GM23338 (cell line): ENCODE results near the gene SLC20A1. TPM values are rescaled to one million over a fixed set of nuclear protein-coding genes. Genes with fewer than 3 reads are reported as not detected.

Experiments used
- ATAC-seq: fragments of 200-7000 bp; cut with Tn5 transposase; 3 replicates; pipeline ENCODE4 v1.9.1; 2020
- DNase-seq: peaks from one replicate; pipeline ENCODE4 v3.0.0-alpha.2; 2015; ENCODE audit warnings: low spot score
- H2AFZ ChIP-seq: fragments of 200-600 bp; sonication (generic); 2 replicates; pipeline ENCODE4 v1.8.0; 2016; ENCODE audit warnings: antibody characterized with exemption, mild to moderate bottlenecking, moderate library complexity
- H3F3A ChIP-seq: fragments of 200-600 bp; sonication (generic); replicated peaks from 2 replicates; pipeline ENCODE4 v1.8.0; 2017; ENCODE audit warnings: antibody characterized with exemption, mixed run types, low read depth
- H3K27ac ChIP-seq: fragments of 200-600 bp; sonication (generic); 2 replicates; pipeline ENCODE4 v1.6.1; 2016; ENCODE audit warnings: low read depth
- H3K27me3 ChIP-seq: fragments of 200-600 bp; sonication (generic); 2 replicates; pipeline ENCODE4 v1.8.0; 2016; ENCODE audit warnings: mild to moderate bottlenecking, mixed run types, moderate library complexity; ENCODE audit not compliant: insufficient read depth
- H3K36me3 ChIP-seq: fragments of 200-600 bp; sonication (generic); 2 replicates; pipeline ENCODE4 v1.8.0; 2016; ENCODE audit warnings: mild to moderate bottlenecking; ENCODE audit not compliant: insufficient read depth
- H3K4me1 ChIP-seq: fragments of 200-600 bp; sonication (generic); 2 replicates; pipeline ENCODE4 v1.8.0; 2016; ENCODE audit warnings: mild to moderate bottlenecking, moderate library complexity; ENCODE audit not compliant: insufficient read depth
- H3K4me2 ChIP-seq: fragments of 200-600 bp; sonication (generic); 2 replicates; pipeline ENCODE4 v1.7.1; 2017; ENCODE audit warnings: mixed run types
- H3K4me3 ChIP-seq: fragments of 200-600 bp; sonication (generic); 2 replicates; pipeline ENCODE4 v1.6.1; 2016; ENCODE audit warnings: mixed run types
- H3K79me2 ChIP-seq: fragments of 200-600 bp; sonication (generic); replicated peaks from 2 replicates; pipeline ENCODE4 v1.8.0; 2017; ENCODE audit warnings: mild to moderate bottlenecking; ENCODE audit not compliant: insufficient read depth
- H3K9me2 ChIP-seq: fragments of 200-600 bp; sonication (generic); 2 replicates; pipeline ENCODE4 v1.8.0; 2017; ENCODE audit not compliant: insufficient read depth
- H4K20me1 ChIP-seq: fragments of 200-600 bp; sonication (generic); replicated peaks from 2 replicates; pipeline ENCODE4 v1.8.0; 2017; ENCODE audit warnings: mild to moderate bottlenecking; ENCODE audit not compliant: insufficient read depth
- H3K27ac Mint-ChIP-seq: 2 replicates; pipeline ENCODE4 v1.8.0; 2020; ENCODE audit warnings: inconsistent platforms, mild to moderate bottlenecking, moderate library complexity, mixed read lengths
- H3K27me3 Mint-ChIP-seq: 3 replicates; pipeline ENCODE4 v1.8.0; 2022; ENCODE audit warnings: low read depth, mild to moderate bottlenecking, moderate library complexity, mixed read lengths, inconsistent platforms; ENCODE audit not compliant: insufficient read depth, poor library complexity
- H3K36me3 Mint-ChIP-seq: 3 replicates; pipeline ENCODE4 v1.8.0; 2021; ENCODE audit warnings: low read depth, mild to moderate bottlenecking, inconsistent platforms, moderate library complexity, mixed read lengths
- H3K4me1 Mint-ChIP-seq: 3 replicates; pipeline ENCODE4 v1.8.0; 2020; ENCODE audit warnings: mild to moderate bottlenecking, inconsistent platforms, mixed read lengths
- H3K4me3 Mint-ChIP-seq: 3 replicates; pipeline ENCODE4 v1.8.0; 2021; ENCODE audit warnings: moderate library complexity, mild to moderate bottlenecking, inconsistent platforms, mixed read lengths
- H3K9me3 Mint-ChIP-seq: 3 replicates; pipeline ENCODE4 v1.8.0; 2020; ENCODE audit warnings: moderate library complexity, mild to moderate bottlenecking, inconsistent platforms, mixed read lengths
- CREB1 ChIP-seq: fragments of 250-450 bp; sonication (Bioruptor Pico); IDR thresholded peaks from 2 replicates; pipeline ENCODE4 v1.5.0; 2020; ENCODE audit warnings: low read depth, mild to moderate bottlenecking, moderate library complexity
- EZH2 ChIP-seq: fragments of 200-600 bp; sonication (generic); IDR thresholded peaks from one replicate; pipeline ENCODE4 v1.8.0; 2017; ENCODE audit warnings: antibody characterized with exemption, mild to moderate bottlenecking, low read depth; ENCODE audit not compliant: unreplicated experiment
- EZH2phosphoT487 ChIP-seq: fragments of 200-600 bp; sonication (generic); IDR thresholded peaks from one replicate; pipeline ENCODE4 v1.8.1; 2018; ENCODE audit warnings: antibody characterized with exemption; ENCODE audit not compliant: unreplicated experiment
- JUNB ChIP-seq: IDR thresholded peaks from one replicate; pipeline ENCODE4 v1.6.1; 2016; ENCODE audit warnings: antibody characterized with exemption; ENCODE audit not compliant: unreplicated experiment
- NANOG ChIP-seq: IDR thresholded peaks from 2 replicates; pipeline ENCODE4 v1.6.1; 2016; ENCODE audit warnings: antibody characterized with exemption, borderline replicate concordance
- POLR2AphosphoS5 ChIP-seq: IDR thresholded peaks from 2 replicates; pipeline ENCODE4 v1.6.1; 2016; ENCODE audit warnings: antibody characterized with exemption, low read depth
- STAT1 ChIP-seq: IDR thresholded peaks from one replicate; pipeline ENCODE4 v1.6.1; 2016; ENCODE audit warnings: antibody characterized with exemption; ENCODE audit not compliant: unreplicated experiment
- ZNF114 ChIP-seq: fragments of 250-450 bp; sonication (Bioruptor Pico); IDR thresholded peaks from 2 replicates; pipeline ENCODE4 v1.5.0; 2020; ENCODE audit warnings: mild to moderate bottlenecking, moderate library complexity
- ZNF331 ChIP-seq: fragments of 250-450 bp; sonication (Bioruptor Pico); IDR thresholded peaks from 2 replicates; pipeline ENCODE4 v1.5.0; 2020; ENCODE audit warnings: low read depth, mild to moderate bottlenecking, moderate library complexity
- polyA plus RNA-seq: library from polyadenylated mRNA; unstranded; fragments of >200 nt; fragmentation: Nextera tagmentation; extraction: Ambion mirVana; gene quantifications from 2 replicates; pipeline ENCODE4 v1.2.1, GENCODE V29; 2016
- total RNA-seq: library from RNA; depleted of rRNA; stranded (reverse); fragments of >200 nt; shearing (Covaris generic); gene quantifications from 2 replicates; pipeline ENCODE4 v1.2.3, GENCODE V29; 2014
- TF ChIP-seq, protein P1 (sequence below): IDR thresholded peaks from 2 replicates; pipeline ENCODE4 v1.6.1; 2016; ENCODE audit warnings: antibody characterized with exemption
- TF ChIP-seq, protein P2 (sequence below): IDR thresholded peaks from one replicate; pipeline ENCODE4 v1.6.1; 2018; ENCODE audit warnings: antibody characterized with exemption; ENCODE audit not compliant: unreplicated experiment
- TF ChIP-seq, protein P3 (sequence below), 2 experiments: fragments of 200-600 bp in 1 of 2; sonication (generic) in 1 of 2; conservative IDR thresholded peaks; 2 replicates each; pipeline versions ENCODE4 v1.5.1 to v1.6.1; 2016 to 2017; ENCODE audit warnings: antibody characterized with exemption in 2 of 2, low read depth in 2 of 2, mild to moderate bottlenecking in 2 of 2, moderate library complexity in 1 of 2
- TF ChIP-seq, protein P4 (sequence below): fragments of 250-450 bp; sonication (Bioruptor Pico); IDR thresholded peaks from 2 replicates; pipeline ENCODE4 v1.5.0; 2020; ENCODE audit warnings: mild to moderate bottlenecking, moderate library complexity

Gene SLC20A1
- total and polyA plus RNA-seq, 2 experiments from 2014 or later = 52.9 to 84.3 TPM

DNA sequence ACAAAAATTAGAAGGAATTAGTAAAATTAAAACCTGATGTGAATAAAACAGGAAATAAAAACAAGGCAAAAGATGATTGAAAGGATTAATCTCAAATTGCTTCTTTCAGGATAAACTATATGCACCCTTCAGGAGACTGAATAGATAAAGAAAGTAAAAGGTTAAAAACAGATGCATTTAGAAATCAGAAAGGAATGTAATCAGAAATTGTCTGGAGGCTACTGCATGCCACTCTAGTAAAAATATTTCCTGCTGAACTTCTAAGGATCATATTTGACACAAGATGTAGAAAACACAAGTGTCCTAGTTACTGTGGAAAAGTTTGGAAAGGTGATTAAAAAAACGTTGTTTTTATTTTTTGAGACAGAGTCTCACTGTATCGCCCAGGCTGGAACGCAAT, 45.1 kb upstream of the SLC20A1 start:
- Histone ChIP-seq H3K36me3 (no peaks in the 10 kb centered on the region), H3K27ac (no peak overlapping the region), H3K4me3 (no peak overlapping the region), H4K20me1 (no peaks in the 10 kb centered on the region), H3K27me3 (no peaks in the 10 kb centered on the region), H3K9me2 (no peaks in the 10 kb centered on the region), H3F3A (no peaks in the 10 kb centered on the region), H2AFZ (no peak overlapping the region), H3K4me1 (no peaks in the 10 kb centered on the region), H3K4me2 (no peak overlapping the region), H3K79me2 (no peaks in the 10 kb centered on the region)
- Mint-ChIP-seq H3K36me3 (no peaks in the 10 kb centered on the region), H3K4me1 (peaks cover 2% of the 10 kb centered on the region; the same call in 2 of the 3 replicates), H3K27me3 (peaks cover 4% of the 10 kb centered on the region), H3K9me3 (no peaks in the 10 kb centered on the region), H3K27ac (no peak overlapping the region), H3K4me3 (no peak overlapping the region)
- DNase-seq = no peak
- TF ChIP-seq, protein P1, sequence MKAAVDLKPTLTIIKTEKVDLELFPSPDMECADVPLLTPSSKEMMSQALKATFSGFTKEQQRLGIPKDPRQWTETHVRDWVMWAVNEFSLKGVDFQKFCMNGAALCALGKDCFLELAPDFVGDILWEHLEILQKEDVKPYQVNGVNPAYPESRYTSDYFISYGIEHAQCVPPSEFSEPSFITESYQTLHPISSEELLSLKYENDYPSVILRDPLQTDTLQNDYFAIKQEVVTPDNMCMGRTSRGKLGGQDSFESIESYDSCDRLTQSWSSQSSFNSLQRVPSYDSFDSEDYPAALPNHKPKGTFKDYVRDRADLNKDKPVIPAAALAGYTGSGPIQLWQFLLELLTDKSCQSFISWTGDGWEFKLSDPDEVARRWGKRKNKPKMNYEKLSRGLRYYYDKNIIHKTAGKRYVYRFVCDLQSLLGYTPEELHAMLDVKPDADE = no peak
- TF ChIP-seq EZH2 (no peak), EZH2phosphoT487 (no peak), POLR2AphosphoS5 (no peak), JUNB (no peak), STAT1 (no peak), CREB1 (CRISPR knock-in tag) (no peak), ZNF331 (CRISPR knock-in tag) (no peak), ZNF114 (CRISPR knock-in tag) (no peak), NANOG (no peak)
- TF ChIP-seq, protein P2, sequence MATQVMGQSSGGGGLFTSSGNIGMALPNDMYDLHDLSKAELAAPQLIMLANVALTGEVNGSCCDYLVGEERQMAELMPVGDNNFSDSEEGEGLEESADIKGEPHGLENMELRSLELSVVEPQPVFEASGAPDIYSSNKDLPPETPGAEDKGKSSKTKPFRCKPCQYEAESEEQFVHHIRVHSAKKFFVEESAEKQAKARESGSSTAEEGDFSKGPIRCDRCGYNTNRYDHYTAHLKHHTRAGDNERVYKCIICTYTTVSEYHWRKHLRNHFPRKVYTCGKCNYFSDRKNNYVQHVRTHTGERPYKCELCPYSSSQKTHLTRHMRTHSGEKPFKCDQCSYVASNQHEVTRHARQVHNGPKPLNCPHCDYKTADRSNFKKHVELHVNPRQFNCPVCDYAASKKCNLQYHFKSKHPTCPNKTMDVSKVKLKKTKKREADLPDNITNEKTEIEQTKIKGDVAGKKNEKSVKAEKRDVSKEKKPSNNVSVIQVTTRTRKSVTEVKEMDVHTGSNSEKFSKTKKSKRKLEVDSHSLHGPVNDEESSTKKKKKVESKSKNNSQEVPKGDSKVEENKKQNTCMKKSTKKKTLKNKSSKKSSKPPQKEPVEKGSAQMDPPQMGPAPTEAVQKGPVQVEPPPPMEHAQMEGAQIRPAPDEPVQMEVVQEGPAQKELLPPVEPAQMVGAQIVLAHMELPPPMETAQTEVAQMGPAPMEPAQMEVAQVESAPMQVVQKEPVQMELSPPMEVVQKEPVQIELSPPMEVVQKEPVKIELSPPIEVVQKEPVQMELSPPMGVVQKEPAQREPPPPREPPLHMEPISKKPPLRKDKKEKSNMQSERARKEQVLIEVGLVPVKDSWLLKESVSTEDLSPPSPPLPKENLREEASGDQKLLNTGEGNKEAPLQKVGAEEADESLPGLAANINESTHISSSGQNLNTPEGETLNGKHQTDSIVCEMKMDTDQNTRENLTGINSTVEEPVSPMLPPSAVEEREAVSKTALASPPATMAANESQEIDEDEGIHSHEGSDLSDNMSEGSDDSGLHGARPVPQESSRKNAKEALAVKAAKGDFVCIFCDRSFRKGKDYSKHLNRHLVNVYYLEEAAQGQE = no peak
- TF ChIP-seq, protein P3, sequence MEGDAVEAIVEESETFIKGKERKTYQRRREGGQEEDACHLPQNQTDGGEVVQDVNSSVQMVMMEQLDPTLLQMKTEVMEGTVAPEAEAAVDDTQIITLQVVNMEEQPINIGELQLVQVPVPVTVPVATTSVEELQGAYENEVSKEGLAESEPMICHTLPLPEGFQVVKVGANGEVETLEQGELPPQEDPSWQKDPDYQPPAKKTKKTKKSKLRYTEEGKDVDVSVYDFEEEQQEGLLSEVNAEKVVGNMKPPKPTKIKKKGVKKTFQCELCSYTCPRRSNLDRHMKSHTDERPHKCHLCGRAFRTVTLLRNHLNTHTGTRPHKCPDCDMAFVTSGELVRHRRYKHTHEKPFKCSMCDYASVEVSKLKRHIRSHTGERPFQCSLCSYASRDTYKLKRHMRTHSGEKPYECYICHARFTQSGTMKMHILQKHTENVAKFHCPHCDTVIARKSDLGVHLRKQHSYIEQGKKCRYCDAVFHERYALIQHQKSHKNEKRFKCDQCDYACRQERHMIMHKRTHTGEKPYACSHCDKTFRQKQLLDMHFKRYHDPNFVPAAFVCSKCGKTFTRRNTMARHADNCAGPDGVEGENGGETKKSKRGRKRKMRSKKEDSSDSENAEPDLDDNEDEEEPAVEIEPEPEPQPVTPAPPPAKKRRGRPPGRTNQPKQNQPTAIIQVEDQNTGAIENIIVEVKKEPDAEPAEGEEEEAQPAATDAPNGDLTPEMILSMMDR (conservative IDR thresholded peaks at IDR 0.05; ENCODE audit: low read depth in 2 of 2) = no peak
- TF ChIP-seq, protein P4, sequence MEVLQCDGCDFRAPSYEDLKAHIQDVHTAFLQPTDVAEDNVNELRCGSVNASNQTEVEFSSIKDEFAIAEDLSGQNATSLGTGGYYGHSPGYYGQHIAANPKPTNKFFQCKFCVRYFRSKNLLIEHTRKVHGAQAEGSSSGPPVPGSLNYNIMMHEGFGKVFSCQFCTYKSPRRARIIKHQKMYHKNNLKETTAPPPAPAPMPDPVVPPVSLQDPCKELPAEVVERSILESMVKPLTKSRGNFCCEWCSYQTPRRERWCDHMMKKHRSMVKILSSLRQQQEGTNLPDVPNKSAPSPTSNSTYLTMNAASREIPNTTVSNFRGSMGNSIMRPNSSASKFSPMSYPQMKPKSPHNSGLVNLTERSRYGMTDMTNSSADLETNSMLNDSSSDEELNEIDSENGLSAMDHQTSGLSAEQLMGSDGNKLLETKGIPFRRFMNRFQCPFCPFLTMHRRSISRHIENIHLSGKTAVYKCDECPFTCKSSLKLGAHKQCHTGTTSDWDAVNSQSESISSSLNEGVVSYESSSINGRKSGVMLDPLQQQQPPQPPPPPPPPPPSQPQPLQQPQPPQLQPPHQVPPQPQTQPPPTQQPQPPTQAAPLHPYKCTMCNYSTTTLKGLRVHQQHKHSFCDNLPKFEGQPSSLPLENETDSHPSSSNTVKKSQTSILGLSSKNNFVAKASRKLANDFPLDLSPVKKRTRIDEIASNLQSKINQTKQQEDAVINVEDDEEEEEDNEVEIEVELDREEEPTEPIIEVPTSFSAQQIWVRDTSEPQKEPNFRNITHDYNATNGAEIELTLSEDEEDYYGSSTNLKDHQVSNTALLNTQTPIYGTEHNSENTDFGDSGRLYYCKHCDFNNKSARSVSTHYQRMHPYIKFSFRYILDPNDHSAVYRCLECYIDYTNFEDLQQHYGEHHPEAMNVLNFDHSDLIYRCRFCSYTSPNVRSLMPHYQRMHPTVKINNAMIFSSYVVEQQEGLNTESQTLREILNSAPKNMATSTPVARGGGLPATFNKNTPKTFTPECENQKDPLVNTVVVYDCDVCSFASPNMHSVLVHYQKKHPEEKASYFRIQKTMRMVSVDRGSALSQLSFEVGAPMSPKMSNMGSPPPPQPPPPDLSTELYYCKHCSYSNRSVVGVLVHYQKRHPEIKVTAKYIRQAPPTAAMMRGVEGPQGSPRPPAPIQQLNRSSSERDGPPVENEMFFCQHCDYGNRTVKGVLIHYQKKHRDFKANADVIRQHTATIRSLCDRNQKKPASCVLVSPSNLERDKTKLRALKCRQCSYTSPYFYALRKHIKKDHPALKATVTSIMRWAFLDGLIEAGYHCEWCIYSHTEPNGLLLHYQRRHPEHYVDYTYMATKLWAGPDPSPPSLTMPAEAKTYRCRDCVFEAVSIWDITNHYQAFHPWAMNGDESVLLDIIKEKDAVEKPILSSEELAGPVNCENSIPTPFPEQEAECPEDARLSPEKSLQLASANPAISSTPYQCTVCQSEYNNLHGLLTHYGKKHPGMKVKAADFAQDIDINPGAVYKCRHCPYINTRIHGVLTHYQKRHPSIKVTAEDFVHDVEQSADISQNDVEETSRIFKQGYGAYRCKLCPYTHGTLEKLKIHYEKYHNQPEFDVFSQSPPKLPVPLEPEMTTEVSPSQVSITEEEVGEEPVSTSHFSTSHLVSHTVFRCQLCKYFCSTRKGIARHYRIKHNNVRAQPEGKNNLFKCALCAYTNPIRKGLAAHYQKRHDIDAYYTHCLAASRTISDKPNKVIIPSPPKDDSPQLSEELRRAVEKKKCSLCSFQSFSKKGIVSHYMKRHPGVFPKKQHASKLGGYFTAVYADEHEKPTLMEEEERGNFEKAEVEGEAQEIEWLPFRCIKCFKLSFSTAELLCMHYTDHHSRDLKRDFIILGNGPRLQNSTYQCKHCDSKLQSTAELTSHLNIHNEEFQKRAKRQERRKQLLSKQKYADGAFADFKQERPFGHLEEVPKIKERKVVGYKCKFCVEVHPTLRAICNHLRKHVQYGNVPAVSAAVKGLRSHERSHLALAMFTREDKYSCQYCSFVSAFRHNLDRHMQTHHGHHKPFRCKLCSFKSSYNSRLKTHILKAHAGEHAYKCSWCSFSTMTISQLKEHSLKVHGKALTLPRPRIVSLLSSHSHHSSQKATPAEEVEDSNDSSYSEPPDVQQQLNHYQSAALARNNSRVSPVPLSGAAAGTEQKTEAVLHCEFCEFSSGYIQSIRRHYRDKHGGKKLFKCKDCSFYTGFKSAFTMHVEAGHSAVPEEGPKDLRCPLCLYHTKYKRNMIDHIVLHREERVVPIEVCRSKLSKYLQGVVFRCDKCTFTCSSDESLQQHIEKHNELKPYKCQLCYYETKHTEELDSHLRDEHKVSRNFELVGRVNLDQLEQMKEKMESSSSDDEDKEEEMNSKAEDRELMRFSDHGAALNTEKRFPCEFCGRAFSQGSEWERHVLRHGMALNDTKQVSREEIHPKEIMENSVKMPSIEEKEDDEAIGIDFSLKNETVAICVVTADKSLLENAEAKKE (CRISPR knock-in tag) = no peak
- ATAC-seq = no peak
